GM06990 (cell line): ENCODE results near the gene NAT9.

Experiments used
- DNase-seq: peaks from one replicate; pipeline ENCODE4 v3.0.0-alpha.2; 2011; ENCODE audit not compliant: insufficient read length; ENCODE audit errors: extremely low read depth
- H3K27me3 ChIP-seq: replicated peaks from 2 replicates; pipeline ENCODE4 v1.6.0; 2011; ENCODE audit warnings: low read length; ENCODE audit not compliant: control insufficient read depth, insufficient read depth
- H3K36me3 ChIP-seq: 2 replicates; pipeline ENCODE4 v1.5.1; 2011; ENCODE audit warnings: low read length; ENCODE audit not compliant: control insufficient read depth, insufficient read depth
- H3K4me3 ChIP-seq: replicated peaks from 2 replicates; pipeline ENCODE4 v1.5.1; 2011; ENCODE audit warnings: low read depth, mild to moderate bottlenecking, control low read depth, low read length
- CTCF ChIP-seq: IDR thresholded peaks from 2 replicates; pipeline ENCODE4 v1.5.1; 2011; ENCODE audit warnings: low read length, control low read depth, mild to moderate bottlenecking, inconsistent platforms; ENCODE audit not compliant: insufficient read depth, poor library complexity, severe bottlenecking

NAT9 gene

GRCh38 chr17:74785981-74786360, 9.8 kb upstream of the NAT9 start:
- no peak overlapping the region for H3K4me3 ChIP-seq
- TF ChIP-seq CTCF, result no peak
- no peaks in the 10 kb centered on the region for H3K27me3 ChIP-seq
- DNase-seq, result no peak
- peaks cover 8% of the 10 kb centered on the region for H3K36me3 ChIP-seq

GRCh38 chr17:74785096-74785980, 9.2 kb upstream of the NAT9 start:
- H3K27me3 ChIP-seq, result no peaks in the 10 kb centered on the region
- H3K4me3 ChIP-seq, result no peak overlapping the region
- TF ChIP-seq CTCF, result no peak
- DNase-seq, result no peak
- peaks cover 6% of the 10 kb centered on the region for H3K36me3 ChIP-seq

- Histone ChIP-seq H3K4me3 (no peak overlapping the region), H3K27me3 (no peaks in the 10 kb centered on the region), H3K36me3 (peaks cover 2% of the 10 kb centered on the region; the same call in 1 of the 2 replicates)
- DNase-seq, result no peak
- no peak for TF ChIP-seq CTCF
Measured at GRCh38 chr17:74784125-74784810, 8.1 kb upstream of the NAT9 start.

- Histone ChIP-seq H3K36me3 (peaks cover 1% of the 10 kb centered on the region; the same call in 1 of the 2 replicates), H3K27me3 (no peaks in the 10 kb centered on the region), H3K4me3 (no peak overlapping the region)
- DNase-seq, result no peak
- no peak for TF ChIP-seq CTCF
Measured at GRCh38 chr17:74782571-74782970, 6.4 kb upstream of the NAT9 start.

- H3K4me3 ChIP-seq, result no peak overlapping the region
- H3K36me3 ChIP-seq, result no peaks in the 10 kb centered on the region; the same call in 1 of the 2 replicates
- peak; percentile 48 for TF ChIP-seq CTCF
- H3K27me3 ChIP-seq, result no peaks in the 10 kb centered on the region
- DNase-seq, result no peak
Measured at GRCh38 chr17:74780443-74781238, 4.5 kb upstream of the NAT9 start.
